T follicular helper cell (primary cell): ENCODE data around the gene TOX3.

Experiments used
- DNase-seq: peaks from one replicate; pipeline ENCODE4 v3.0.0-alpha.2; 2020; ENCODE audit warnings: low read depth

TOX3 gene

DNA sequence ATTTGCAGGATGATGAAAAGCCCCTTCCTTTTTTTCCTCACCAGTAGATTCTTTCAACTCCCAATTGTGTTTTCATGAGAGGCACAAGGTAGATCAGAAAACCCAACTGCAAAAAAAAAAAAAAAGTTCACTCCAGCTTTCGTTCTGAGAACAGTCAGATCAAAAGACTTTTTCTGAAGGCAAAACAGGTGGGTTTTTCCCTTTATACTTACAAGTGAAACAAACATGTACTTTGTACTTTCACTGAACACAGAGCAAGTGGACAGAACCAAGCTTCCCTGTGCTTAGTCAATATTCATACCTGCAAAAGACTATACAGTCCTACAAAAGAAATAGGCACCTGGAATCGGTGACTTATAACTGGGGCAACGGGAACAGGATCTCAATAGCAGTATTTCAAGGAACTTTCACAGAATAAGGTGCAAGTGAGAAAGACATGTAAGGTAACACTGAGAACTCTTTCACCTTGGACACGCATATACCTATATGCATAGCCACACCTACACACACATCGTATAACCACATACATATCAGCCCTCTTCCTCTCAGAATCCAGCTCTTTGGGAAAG lies 54.1 kb downstream of the TOX3 start:
- no peak for DNase-seq

- no peak for DNase-seq
These were observed 55.7 kb downstream of the TOX3 start for GRCh38 chr16:52491216-52491615.

DNA sequence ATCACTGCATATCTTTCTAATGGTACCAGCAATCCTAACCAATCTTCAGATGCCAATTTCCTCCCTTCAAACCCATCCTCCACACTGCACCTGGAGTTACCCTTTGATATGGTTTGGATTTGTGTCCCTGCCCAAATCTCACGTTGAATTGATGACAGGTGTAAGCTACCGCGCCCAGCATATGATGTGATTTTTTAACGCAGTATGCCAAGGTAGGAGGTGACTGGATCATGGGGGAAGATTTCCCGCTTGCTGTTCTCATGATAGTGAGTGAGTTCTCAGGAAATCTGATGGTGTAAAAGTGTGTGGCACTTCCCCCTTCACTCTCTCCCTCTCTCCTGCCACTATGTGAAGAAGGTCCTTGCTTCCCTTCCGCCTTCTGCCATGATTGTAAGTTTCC lies 57.0 kb downstream of the TOX3 start:
- DNase-seq = no peak

GRCh38 chr16:52488837-52489289 lies 58.1 kb downstream of the TOX3 start:
- no peak for DNase-seq

DNA sequence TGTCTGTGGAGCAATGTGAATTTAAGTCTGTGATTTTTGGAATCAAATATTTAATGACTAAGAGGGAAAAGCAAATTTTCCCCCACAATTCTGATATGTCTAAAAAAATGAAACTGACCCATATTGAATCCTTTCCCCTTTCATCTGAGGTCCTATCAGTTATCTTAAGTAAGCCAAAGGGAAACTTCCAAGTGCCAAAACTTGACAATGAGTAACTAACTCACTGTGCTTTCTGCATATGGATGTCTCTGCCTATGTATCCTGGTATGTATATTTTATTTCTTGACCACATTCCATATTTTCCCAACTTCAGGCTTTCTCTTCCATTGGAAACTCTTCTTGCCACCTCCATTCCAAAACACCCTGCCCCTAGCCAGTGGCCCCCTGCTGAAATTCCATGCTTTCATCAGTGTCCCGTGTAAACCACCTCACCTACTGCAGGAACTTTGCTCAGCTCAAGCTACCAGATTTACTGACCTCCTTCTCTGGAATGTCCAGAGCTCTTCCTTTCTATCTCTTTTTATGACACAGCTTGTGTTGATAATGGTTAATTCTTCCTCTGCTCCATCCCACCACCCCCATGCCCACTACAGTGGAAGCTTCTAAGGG lies 59.0 kb downstream of the TOX3 start:
- no peak for DNase-seq

GRCh38 chr16:52480237-52480636 lies 66.7 kb downstream of the TOX3 start:
- DNase-seq = no peak

GRCh38 chr16:52476111-52476510 lies 70.8 kb downstream of the TOX3 start:
- DNase-seq = no peak

DNA sequence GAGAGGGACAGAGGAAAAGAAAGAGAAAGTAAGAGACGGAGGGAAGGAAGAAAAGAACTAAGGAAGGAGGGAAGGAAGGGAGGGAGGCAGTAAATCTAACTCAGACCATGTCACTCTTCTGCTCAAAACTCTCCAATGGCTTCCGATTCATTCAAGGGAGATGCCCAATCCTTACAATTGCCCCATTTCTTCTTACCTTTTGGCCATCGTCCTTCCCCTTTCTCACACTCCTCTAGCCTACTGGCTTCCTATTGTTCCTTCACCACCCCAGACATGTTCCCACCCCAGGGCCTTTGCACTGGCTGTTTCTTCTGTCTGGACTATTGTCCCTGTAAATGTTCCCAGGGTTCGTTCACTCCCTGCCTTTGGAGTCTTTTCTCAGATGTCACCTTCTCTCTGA lies 72.3 kb downstream of the TOX3 start:
- DNase-seq = no peak

- DNase-seq = no peak
These were observed 73.8 kb downstream of the TOX3 start for GRCh38 chr16:52473096-52473495.

DNA sequence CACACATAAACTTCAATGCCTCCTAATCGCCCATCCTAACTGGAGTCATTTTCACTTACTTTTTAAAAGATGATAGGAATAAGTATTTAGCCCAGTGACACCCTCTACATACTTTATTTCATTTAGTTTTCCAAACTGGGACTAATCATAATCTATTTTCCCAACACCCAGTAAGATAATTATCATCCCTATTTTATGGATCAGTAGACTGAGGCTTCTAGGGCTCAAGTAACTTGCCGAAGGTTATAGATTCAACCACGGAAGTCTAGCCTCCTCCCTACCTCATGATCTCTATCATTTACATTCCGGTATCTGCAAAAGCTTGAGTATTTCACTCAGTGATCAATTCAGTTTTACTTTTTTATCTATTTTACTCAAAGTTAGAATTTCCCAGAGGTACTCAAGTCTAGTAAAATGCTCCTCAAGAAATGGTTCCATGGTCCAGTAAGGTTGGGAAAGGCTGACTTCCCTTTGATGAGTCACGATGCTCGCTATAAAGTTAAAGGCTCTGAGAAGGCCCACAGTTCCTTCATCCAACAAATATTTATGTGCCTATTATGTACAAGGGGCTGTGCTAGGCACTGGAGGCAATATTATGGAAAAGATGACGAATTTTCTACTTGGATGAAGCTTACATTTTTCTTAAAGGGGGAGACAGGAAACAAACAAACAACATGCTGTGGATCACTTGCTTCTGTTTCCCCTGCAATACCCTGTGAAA lies 75.1 kb downstream of the TOX3 start:
- no peak for DNase-seq

GRCh38 chr16:52470585-52470984 lies 76.4 kb downstream of the TOX3 start:
- no peak for DNase-seq

DNA sequence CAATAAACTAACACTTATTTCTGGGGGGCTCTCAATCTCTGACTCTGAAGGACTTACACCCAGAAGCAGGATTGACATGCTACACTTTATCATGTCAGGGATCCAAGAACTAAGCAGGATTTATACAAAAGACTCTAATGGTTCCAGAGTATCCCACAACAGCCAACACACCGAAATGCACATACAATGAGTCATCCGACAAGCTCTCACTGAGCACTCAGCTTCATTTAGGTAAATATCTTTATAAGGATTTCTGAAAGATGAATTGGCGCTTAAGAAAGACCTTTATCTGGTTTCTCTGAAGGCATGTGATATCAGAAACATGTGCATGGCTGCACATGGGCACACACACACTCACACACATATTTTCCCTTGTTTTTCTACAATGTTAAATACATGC lies 77.2 kb downstream of the TOX3 start:
- DNase-seq = no peak

- no peak for DNase-seq
These were observed 77.9 kb downstream of the TOX3 start for GRCh38 chr16:52469091-52469490.

DNA sequence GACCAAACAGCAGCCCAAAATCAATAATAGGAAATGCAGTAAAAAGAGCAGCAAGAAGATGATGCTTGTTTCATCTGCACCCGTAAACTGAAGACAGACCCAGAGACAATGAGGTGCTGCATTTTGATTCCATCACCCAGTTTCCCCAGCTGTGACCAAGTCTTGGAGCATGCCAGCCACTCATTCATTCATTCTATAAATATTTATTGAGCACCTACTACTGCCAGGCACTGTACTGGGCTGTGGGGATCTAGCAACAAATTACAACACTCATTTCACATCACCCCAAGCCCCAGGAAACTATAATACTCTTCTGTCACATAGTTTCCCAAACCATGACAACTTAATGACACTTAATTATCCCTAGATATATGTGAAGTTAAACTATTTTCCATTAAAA lies 79.2 kb downstream of the TOX3 start:
- DNase-seq = no peak

DNA sequence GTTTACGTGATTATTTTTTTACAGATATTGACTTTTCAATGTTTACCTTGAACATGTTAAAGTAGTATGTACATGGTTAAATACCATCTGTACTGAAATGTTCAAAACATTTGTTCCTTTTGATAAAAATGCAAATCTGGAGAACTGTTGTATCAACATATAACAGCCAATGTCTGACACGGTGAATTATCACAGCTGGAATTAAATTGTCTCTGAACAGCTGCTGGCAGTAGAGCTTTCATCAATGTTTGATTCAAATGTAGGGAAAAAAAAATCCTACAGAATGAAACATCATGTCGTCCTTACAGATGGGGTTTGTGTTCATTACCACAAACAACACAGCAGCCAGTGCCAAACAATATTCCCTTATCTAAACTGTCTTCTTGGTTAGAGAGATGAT lies 79.9 kb downstream of the TOX3 start:
- DNase-seq = no peak

GRCh38 chr16:52465711-52466267 lies 81.2 kb downstream of the TOX3 start:
- DNase-seq = no peak

DNA sequence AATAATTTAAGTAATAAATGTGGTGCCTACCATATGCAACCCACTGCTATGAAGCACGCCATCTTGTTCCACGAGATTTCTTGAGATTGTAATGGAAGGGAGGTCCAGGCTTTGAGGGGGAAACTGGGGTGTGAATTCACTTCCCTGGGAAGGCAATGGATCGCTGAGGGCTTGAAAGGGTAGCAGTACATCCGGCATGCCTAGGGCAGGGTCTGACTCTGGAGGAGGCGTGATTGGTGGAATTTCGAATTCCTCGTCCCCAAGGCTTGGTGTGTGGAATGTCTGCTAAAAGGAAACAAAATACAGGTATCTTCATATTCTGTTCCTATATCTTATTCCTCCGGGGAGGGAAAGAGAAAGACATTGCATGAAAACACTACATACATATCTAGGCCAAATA lies 83.0 kb downstream of the TOX3 start:
- no peak for DNase-seq

DNA sequence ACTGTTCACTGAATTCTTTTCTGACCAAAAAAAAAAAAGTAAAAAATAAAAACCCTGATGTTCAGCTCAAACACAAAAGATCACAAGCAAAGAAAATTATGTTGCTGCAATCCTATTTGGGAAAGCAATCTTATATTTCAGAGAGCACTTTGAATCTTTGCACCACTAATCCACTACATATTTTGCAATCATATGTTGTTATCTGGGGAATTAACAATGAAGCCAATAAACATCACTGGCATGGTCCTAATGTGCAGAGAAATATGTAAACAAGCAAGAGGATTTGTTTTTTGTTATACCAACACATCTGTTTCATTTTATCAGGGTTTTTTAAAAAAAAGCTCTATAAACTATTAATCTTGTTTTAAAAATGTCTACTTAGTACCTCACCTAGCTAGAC lies 84.1 kb downstream of the TOX3 start:
- DNase-seq = no peak

GRCh38 chr16:52460639-52461178 lies 86.2 kb downstream of the TOX3 start:
- no peak for DNase-seq

- no peak for DNase-seq
These were observed 90.6 kb downstream of the TOX3 start for GRCh38 chr16:52456368-52456767.

DNA sequence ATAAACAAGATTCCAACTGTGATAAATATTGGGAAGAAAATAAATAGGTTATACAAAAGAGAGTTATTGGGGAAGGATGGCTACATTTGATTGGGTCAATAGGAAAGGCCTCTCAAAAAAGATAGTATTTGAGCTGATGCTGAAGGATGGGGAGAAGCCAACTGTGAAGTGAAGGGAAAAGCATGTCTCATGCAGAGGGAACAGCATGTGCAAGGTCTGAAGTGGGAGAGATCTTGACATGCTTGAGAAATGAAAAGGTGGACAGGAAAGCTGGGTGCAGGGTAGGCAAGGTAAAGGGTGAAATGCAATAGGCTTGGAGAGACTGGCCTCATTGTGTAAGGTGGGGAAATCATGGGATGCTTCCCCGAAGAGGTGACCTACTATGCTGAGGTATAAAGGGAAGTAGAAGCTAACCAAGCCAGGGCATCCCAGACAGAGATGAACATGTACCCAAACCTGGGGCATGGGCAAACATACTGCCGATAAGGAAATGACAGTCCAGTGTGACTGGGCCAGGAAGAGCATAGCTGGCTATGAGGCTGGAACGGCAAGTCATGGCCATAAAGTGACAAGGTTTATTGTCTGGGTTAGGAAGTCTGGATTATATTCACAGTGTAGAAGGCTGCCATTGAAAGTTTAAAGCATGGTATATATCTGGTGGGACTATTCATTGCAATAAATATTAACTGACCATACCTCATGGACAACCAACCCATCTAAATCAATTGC lies 91.2 kb downstream of the TOX3 start:
- DNase-seq = no peak

GRCh38 chr16:52453644-52454043 lies 93.3 kb downstream of the TOX3 start:
- DNase-seq = no peak
